HG03442 (cell line): ENCODE results near the gene LINGO4.
"Not testable (repeated sequence)": the region's sequence is repeated elsewhere in the genome, so short reads cannot be mapped to it uniquely, and the experiment has no call there.

ENCODE experiments used
- ATAC-seq: cut with Tn5 transposase; IDR thresholded peaks from one replicate; pipeline ENCODE4 v1.9.1; 2021; ENCODE audit warnings: mild to moderate bottlenecking, moderate library complexity; ENCODE audit not compliant: unreplicated experiment

Gene LINGO4

DNA sequence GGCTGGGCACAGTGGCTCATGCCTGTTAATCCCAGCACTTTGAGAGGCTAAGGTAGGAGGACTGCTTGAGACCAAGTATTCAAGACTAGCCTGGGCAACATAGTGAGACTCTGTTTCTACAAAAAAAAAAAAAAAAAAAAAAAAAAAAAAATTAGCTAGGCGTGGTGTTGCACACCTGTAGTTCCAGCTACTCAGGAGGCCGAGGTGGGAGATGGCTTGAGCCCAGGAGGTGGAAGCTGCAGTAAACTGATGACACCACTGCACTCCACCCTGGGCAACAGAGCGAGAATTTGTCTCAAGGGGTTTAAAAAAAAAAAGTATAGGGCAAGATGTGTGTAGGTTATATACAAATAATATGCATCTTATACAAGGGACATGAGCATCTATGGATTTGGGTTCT, 17.5 kb downstream of the LINGO4 start:
- no peak for ATAC-seq

DNA sequence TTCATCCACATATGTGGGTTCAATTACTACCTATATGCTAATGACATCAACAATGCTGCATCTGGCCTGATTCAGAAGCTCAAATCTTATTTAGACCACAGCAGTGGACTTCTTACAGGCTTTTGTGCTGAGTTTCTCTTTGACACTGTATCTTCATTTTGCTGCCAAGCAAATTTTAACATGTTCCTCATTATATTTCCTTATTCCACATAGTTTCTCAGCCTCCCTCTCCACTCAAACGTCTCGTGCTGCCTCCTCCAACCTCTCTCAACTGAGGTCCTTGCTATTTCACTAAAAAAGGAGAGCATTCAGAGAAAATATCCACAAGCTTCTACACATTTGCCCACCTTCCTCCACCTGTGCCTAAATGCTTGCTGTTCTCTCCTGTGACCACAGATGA, 21.4 kb downstream of the LINGO4 start:
- ATAC-seq: no peak

DNA sequence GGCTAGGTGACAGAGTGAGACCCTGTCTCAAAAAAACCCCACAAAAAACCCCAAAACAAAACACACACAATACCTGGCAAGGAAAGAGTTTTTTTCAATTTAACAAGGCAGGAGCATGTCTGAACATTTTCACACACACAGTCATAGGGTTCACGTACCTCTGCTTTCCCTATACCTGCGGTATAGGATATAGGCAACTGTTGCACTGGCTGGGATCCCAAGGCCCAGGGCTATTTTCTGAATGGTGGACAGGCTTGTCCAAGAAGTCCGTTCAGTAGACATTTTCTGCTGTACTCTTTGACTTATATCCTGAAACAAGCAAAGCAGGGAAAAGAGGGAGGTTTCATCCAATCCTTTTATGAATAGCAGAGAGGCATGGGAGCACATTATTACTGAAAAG, 22.5 kb downstream of the LINGO4 start:
- no peak for ATAC-seq

DNA sequence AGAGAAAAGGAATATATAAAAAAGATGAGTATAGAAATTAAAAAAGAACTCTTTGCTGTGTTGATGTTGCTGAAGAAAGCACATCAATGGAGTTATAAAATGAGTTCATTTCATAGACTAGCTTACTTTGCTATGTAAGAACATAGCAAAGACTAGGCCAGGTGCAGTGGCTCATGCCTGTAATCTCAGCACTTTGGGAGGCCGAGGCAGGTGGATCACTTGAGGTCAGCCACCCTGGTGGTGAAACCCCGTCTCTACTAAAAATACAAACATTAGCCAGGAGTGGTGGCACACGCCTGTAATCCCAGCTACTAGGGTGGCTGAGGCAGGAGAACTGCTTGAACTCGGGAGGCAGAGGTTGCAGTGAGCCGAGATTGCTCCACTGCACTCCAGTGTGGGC, 23.2 kb downstream of the LINGO4 start:
- ATAC-seq: not testable (repeated sequence)

DNA sequence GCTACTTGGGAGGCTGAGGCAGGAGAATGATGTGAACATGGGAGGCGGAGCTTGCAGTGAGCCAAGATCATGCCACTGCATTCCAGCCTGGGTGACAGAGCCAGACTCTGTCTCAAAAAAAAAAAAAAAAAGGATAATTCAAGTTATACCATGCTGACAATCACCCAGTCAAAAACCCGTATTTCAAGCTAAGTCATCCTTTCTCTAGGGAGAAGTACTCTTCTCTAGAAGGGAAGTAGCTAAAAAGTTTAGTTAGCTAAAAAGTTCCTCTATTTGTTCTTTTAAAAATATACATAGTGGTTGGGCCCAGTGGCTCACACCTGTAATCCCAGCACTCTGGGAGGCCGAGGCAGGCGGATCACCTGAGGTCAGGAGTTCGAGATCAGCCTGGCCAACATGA, 24.5 kb downstream of the LINGO4 start:
- not testable (repeated sequence) for ATAC-seq

DNA sequence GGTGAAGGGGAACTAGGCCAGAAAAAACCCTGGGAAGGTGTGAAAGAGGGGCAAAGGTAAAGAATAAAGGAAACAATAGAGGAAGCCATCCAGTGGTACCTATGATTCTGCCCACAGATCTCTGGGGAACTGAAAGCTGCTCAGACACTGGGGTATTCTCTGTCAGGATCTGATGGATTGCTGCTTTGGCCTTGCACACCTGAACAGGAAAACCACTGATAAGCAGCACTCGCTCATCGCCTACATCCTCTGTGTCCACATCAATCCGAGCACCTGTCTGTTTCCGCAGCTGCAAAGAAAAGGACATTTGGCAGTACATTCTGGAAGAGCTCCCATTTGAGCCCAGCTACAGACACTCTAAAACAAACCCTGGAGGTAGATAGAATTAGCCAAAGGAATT, 25.4 kb downstream of the LINGO4 start:
- ATAC-seq: no peak

DNA sequence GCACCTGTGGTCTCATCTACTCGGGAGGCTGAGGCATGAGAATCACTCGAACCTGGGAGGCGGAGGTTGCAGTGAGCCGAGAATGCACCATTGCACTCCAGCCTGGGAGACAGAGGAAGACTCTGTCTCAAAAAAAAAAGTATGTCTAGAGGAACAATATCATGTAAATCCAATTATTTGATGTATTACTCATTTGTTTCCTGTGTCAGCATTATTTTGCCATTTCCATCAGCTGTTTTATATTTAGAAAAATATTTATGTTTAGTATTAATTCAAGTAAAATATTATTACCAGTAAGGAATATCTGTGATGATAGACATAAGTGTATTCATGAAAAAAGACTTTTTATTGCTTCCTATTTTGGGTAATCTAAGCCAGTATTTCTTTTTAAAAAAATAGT, 27.9 kb downstream of the LINGO4 start:
- no peak for ATAC-seq

DNA sequence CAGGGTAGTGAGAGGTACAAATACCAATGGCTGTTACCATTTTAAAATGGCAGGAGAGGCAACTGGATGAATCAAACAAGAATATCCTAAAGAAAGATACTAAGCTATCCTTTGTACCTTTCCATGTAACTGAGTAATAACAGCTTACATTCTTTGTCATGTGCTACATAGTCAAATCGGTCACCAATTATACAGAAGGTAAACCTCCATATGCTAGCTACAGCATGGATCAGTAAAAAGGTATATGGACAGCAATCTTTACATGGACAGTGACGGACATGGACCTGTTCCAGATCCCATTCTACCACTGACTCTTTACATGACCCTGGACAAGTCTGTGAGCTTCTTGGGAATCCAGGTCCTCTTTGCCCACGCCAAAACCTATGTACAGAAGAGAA, 28.6 kb downstream of the LINGO4 start:
- no peak for ATAC-seq

DNA sequence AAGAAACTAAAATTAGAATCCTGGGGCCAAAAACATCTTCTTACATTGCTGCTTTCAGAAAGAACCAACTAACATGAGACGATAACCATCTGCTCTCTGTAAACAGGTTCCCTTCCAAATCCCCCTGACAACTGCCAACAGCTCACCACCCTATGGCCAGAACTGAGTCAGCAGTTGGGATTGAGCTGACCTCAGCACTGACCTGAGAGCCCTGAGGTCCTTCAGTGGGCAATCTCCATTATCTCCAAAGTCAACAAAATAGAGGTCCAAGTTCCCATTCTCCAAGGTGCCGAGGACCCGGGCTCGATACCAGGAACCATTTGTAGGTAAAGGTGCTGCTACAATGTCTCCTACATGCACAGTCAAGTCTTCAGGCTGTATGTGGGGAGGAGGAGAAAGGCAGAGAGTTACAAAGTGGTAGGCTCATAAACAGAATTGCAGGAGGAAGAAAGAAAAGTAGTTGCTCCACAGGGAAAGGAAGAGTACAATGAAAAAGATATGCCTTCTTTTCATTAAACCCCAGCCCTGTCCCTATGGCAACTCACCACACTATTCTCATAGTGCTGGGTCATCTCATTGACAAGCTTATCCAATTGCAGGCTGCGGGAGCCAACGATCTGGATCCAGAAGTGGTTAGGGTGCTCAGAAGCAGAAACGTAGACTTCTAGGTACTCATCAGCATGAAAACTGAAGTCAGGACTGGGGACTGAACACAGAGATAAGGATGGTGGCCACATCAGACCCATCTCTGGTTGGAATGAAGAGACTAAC, 29.1 kb downstream of the LINGO4 start:
- ATAC-seq: no peak

DNA sequence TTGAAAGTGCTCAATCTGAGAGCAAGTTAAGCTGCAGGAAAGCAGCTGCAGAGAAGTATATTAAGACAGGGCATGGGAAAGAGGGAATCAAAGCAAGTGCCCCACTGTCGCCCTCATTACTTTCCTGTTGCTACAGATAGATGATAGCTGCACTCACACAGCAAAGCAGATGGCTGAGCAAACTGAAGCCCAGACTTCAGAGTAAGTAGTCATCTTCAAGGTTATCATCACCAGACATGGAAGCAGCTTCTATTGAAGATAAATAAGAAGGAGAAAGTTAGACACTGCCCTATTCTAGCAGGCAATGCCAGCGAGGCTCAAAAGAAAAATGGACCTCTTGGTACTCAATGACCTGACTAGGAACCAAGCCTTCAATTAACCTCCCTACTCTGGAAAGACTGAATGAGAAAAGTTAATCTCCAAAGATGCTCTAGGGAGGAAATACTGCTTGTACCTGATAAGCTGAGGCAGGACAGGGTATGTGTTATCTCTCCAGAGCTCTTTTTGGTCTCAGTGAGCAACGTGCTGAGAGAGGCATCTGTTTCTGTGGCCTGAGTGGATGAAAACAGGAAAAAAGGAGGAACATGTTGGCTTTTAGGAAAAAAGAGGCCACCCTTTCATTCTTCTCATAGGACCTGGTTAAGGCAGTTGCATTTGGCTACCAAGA, 30.8 kb downstream of the LINGO4 start:
- ATAC-seq: no peak

DNA sequence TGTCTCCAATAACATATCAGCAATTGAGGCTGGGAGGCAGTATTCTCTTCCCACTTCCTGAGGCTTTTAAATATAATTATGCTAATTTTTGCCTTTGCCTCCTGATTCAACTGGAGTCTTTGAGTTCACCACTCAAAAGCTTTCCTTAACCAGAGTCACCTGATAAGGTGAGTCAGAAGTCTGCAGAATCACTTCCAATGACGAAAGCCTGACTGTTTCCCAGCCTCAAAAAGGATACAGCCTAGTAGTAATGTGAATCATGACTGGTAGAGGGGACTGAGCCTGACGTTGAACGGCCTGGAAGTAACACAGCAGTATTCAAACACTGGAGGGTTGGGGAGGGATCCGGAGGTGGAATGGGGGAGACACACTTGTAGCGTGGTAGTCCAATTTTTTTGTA, 31.5 kb downstream of the LINGO4 start:
- no peak for ATAC-seq

DNA sequence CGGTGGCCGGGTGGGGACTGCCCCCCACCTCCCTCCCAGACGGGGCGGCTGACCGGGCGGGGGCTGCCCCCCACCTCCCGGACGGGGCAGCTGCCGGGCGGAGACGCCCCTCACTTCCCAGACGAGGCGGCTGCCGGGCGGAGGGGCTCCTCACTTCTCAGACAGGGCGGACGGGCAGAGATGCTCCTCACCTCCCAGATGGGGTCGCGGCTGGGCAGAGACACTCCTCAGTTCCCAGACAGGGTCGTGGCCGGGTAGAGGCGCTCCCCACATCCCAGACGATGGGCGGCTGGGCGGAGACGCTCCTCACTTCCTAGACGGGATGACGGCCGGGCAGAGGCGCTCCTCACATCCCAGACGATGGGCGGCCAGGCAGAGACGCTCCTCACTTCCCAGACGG, 35.9 kb downstream of the LINGO4 start:
- ATAC-seq: not testable (repeated sequence)

DNA sequence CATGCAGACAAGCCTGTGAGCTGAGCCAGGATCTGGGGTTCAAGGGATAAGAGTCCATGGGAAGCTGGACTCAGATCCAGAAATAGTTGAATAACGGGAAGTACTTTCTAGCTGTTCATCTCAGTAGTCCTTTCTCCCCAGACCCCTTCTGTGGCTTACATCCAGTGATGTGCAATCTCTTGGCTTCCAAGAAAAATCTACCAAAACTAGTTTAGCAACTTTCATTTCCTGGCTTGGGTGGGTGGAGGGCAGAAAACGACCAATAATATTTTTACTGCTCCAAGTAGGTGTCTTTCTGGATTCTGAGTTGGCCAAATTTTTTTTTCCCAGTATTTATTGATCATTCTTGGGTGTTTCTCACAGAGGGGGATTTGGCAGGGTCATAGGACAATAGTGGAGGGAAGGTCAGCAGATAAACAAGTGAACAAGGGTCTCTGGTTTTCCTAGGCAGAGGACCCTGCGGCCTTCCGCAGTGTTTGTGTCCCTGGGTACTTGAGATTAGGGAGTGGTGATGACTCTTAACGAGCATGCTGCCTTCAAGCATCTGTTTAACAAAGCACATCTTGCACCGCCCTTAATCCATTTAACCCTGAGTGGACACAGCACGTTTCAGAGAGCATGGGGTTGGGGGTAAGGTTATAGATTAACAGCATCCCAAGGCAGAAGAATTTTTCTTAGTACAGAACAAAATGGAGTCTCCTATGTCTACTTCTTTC, 36.7 kb downstream of the LINGO4 start:
- not testable (repeated sequence) for ATAC-seq

DNA sequence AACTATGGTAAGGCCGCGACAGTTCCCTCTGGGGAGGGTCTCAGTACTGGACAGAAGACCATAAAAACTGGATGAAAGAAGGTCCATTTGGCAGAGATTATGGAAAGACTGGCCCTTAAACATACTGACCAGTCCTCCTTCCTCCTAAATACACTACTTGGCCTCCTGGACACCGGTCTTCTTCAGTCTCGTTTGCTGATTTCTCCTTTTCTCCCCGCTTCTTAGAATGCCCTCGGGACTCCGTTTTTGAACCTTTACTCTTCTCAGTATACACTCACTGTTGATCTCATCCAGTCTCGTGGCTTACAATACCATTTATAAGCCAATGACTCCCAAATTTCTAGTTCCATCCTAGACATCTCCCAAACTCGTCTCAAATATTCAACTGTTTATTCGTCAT, 41.2 kb downstream of the LINGO4 start:
- no peak for ATAC-seq

DNA sequence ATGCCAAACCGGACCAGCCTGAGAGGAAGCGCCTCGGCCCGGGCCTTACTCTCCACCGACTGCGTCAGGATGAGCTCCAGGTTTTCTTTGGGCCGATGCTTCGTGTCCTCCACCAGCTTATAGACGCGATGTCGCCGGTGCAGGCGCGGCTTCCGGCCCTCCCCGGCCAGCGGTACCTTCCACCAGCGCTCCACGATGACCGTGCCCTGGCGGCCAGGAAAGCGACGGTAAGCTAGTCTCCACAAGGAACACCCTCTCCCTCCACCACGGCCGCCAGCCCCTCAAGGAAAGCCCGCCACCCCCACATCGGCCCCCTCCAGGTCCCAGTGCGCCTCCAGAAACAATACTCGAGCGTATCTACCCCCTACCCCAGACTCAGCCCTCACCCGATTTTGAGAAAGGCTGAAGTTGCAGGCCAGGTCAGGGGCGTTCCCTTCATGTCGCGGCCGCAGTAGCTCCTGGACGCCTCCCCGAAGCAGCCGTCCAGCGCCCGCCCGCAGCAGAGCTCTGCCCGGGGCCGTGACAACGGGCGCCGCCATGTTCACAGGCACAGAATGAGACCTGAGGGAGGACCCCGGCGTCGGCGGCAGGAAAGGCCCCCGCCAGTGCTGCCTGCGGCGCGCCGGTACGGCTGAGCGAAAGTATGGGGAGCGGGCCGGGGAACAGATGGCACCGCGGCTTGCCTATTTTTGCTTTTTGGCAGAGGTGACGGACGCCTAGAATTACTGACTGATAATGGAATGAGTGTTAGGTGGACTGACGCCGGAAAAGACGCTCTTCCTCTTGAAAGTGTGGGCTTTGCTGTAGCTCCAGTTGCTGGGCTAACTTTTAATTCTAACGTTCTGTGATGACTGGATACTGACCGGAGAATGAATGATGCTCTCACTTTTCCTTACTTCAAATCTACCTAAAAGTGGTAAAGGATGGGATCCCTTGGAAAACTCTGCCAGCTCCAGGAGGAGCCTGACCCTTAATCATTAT, 42.0 kb downstream of the LINGO4 start, which contains the start of gene MRPL9:
Gene MRPL9 (minus strand): TSS at position 556 of the 981 bp plus-strand sequence. CDS start 17 bp downstream, at position 539.
- ATAC-seq: peak; percentile 91

DNA sequence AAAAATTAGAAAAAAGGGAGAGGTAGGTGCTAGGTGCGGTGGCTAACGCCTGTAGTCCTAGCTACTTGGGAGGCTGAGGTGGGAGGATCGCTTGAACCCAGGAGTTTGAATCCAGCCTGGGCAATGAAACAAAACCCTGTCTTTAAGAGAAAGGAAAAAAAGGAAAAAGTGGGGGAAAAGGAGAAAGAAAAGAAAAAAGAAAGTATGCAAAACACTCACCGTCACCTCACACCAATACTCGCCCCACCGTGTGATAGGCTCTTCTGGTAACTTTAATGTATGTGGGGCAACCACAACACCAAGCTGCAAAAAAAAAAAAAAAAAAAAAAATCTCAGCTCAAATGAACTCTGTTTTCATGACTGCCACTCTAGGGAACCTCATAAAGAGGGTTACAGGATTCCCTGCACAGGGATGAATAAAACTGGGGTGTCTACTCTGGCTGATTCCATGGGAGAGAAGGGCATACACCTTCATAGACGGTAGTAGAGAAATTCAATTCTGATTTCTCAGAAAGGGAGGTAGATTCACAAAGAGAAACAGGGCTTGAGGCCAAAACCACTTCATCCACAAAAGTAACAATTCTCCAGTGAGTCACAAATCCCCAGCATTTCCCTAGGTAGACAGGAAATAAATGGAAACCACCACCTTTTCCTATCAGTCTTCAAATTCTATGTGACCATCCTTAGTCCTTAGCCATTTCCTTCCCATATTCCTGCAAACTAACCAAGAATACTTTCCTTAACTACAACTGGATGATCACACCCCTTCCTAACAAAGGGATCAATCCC, 44.4 kb downstream of the LINGO4 start:
- ATAC-seq: no peak

DNA sequence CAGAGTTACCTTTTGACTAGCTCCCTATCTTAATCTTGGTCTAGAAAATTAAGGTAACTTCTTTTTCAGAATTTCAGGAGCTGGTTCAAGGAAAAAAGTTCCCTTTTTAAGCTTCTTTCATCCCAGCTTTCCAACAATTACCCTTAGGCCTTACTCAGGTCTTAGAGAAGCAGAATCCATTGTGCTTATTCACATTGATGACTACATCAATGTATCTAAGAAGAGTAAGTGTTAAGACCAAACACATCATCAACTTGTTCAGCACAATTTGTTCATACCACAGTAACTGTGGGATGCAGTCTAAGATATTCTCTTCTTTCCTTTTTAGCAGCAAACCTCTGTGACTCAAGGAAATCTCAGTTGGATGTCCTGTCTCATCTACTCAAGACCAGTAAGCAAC, 46.0 kb downstream of the LINGO4 start:
- no peak for ATAC-seq

DNA sequence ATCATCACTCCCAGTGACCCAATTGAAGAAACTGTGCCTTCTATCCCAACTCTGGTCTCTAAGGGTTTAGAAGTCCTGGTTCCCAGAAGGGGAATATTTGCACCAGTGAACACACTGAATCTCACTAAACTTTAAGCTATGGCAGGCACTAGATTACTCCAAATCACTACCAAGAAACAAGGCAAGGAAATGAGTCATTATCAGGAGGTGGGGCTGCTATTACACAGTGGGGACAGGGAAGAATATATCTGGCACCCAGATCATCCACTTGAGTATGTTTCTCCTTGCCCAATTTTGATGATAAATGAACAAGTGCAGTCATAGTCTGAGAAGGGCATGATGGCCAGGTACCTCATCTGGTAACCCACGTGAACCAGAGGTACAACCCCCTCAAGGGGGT, 48.9 kb downstream of the LINGO4 start:
- ATAC-seq: no peak
